Measurements from ENCODE around the gene DGKI. TPM values are rescaled to one million over a fixed set of nuclear protein-coding genes. Genes with fewer than 3 reads are reported as not detected.

Gene DGKI
- total and polyA plus RNA-seq, 8 donors, result under 0.01 to 5.1 (median 0.20) TPM; not detected in 3

DNA sequence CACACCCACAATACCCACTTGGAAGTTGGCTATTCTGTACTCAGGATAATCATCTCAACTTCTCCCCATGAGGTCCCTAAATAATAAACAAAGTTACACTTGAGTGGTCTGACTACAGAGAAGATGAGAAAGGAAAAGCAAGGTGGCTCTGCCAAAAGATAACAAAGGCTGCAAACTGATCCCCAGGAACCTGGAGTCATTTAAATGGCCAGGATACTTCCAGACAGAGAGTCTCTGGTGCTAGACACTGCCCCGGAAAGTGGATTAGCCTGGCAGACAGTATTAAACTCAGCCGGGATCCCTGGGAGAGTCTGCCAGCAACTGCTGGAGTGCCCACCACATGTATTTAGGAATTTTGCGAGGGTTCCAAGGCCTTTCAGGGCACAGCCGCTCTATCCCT lies 93.7 kb downstream of the DGKI start:
- H3K4me3 ChIP-seq, result no peak overlapping the region
- H3K27ac ChIP-seq, result no peak overlapping the region
- no peak for DNase-seq
- H3K9me3 ChIP-seq, result no peaks in the 10 kb centered on the region
- intact Hi-C loops (cut with DNase I; ENCODE audit: low total_unique reads), result no loop called here
- TF ChIP-seq POLR2AphosphoS5 (IDR thresholded peaks at IDR 0.05), result no peak
- TF ChIP-seq EP300 (IDR thresholded peaks at IDR 0.05), result no peak
- TF ChIP-seq, protein P1, sequence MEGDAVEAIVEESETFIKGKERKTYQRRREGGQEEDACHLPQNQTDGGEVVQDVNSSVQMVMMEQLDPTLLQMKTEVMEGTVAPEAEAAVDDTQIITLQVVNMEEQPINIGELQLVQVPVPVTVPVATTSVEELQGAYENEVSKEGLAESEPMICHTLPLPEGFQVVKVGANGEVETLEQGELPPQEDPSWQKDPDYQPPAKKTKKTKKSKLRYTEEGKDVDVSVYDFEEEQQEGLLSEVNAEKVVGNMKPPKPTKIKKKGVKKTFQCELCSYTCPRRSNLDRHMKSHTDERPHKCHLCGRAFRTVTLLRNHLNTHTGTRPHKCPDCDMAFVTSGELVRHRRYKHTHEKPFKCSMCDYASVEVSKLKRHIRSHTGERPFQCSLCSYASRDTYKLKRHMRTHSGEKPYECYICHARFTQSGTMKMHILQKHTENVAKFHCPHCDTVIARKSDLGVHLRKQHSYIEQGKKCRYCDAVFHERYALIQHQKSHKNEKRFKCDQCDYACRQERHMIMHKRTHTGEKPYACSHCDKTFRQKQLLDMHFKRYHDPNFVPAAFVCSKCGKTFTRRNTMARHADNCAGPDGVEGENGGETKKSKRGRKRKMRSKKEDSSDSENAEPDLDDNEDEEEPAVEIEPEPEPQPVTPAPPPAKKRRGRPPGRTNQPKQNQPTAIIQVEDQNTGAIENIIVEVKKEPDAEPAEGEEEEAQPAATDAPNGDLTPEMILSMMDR (IDR thresholded peaks at IDR 0.05), result no peak
- no peak for TF ChIP-seq POLR2A (IDR thresholded peaks at IDR 0.05)
- no peaks in the 10 kb centered on the region for H3K36me3 ChIP-seq
- peaks cover 0 to 19% (median 6%) of the 10 kb centered on the region in 3 donors for H3K27me3 ChIP-seq
- WGBS, 5 donors, result 64 to 79% (median 67%) methylated on average over 4 of the region's 4 CpGs
- peaks cover 0 to 18% (median 0%) of the 10 kb centered on the region in 4 donors for H3K4me1 ChIP-seq

DNA sequence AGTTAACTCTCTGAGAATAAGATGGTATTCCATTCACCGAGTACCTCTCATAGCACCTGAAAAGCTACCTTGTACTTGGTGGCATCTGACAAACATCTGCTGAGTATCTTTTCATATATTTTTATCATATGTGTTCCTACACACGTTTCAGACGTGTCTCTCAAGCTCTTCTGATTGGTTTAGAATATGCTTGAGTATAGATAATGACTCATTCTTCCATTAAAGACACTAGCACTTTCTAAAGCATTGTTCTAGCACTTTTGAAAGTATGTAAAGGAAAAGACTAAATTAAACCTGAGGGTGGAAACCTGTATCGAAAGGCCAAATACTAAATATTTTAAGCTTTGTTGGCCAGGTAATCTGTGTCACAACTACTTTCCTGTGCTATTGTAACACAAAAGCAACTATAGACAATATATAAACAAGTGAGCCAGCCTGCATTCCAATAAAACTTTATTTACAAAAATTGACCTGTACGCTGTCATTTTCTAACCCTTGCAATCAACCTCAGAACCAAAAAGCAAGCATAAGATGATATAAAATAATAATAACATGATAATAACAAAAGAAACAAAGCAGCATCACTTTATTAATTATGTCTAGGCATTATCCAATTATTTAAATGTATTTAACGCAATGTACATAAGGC lies 95.3 kb downstream of the DGKI start:
- Histone ChIP-seq H3K36me3 (no peaks in the 10 kb centered on the region), H3K9me3 (no peaks in the 10 kb centered on the region), H3K27ac (no peak overlapping the region), H3K4me3 (no peak overlapping the region), H3K4me1 (peaks cover 0 to 18% (median 0%) of the 10 kb centered on the region in 4 donors), H3K27me3 (peaks cover 0 to 19% (median 6%) of the 10 kb centered on the region in 3 donors)
- intact Hi-C loops (cut with DNase I; ENCODE audit: low total_unique reads), result no loop called here
- TF ChIP-seq, protein P1 (IDR thresholded peaks at IDR 0.05), result no peak
- no peak for TF ChIP-seq EP300 (IDR thresholded peaks at IDR 0.05)
- TF ChIP-seq POLR2AphosphoS5 (IDR thresholded peaks at IDR 0.05), result no peak
- TF ChIP-seq POLR2A (IDR thresholded peaks at IDR 0.05), result no peak
- no peak for DNase-seq
- WGBS, 5 donors, result 75 to 86% (median 78%) methylated on average over 6 of the region's 6 CpGs

DNA sequence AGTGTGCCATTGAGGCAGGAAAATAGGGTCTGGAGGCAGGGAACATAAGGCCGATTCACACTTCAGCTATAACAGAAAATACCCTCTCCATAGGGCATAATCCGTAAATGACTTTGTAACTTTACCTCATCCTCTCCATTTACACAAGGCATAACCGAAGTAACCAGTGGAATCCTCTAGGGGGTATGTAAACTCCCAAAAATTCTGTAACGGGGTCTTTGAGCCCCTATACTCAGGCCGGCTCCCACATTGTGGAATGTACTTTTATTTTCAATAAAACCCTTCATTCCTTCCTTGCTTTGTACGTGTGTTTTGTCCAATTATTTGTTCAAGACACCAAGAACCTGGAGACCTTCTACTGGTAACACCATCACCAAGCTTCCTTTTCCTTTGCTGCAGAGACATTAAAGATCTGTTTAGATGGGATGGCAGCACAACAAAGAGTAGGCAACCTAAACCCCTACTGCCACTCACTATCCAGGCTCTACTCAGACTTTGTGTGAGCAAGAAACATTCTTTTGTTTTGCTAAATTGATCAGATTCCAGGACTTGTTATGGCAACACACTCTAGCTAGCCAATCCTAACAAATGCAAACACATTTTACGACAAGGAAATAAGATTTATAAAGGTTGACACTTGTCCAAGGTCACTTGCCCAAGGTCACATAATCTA lies 99.3 kb downstream of the DGKI start:
- Histone ChIP-seq H3K9me3 (no peaks in the 10 kb centered on the region), H3K4me3 (no peak overlapping the region), H3K4me1 (no peaks in the 10 kb centered on the region), H3K27ac (no peak overlapping the region), H3K36me3 (no peaks in the 10 kb centered on the region), H3K27me3 (peaks cover 0 to 3% (median 0%) of the 10 kb centered on the region in 3 donors)
- DNase-seq, result no peak
- intact Hi-C loops (cut with DNase I; ENCODE audit: low total_unique reads), result no loop called here
- 63 to 72% (median 68%) methylated on average over 7 of the region's 7 CpGs for WGBS, 5 donors
- TF ChIP-seq, protein P1 (IDR thresholded peaks at IDR 0.05), result no peak
- TF ChIP-seq POLR2A (IDR thresholded peaks at IDR 0.05) (no peak), EP300 (IDR thresholded peaks at IDR 0.05) (no peak)

DNA sequence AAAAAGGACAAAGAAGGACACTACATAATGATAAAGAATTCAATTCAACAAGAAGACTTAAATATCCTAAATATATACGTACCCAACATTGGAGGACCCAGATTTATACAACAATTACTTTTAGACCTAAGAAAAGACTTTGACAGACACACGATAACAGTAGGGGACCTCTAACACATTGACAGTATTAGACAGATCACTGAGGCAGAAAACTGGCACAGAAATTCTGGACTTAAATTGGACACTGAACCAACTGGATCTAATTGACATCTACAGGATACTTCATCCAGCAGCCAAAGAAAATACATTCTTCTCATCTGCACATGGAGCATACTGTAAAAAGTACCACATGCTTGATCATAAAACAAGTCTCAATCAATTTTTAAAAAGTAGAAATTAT lies 103.8 kb downstream of the DGKI start:
- 87 to 99% (median 96%) methylated on average over 2 of the region's 2 CpGs for WGBS, 5 donors
- Histone ChIP-seq H3K36me3 (no peaks in the 10 kb centered on the region), H3K27ac (no peak overlapping the region), H3K27me3 (no peaks in the 10 kb centered on the region), H3K4me3 (no peak overlapping the region), H3K9me3 (no peaks in the 10 kb centered on the region), H3K4me1 (no peaks in the 10 kb centered on the region)
- no peak for TF ChIP-seq POLR2AphosphoS5 (IDR thresholded peaks at IDR 0.05)
- TF ChIP-seq, protein P1 (IDR thresholded peaks at IDR 0.05), result no peak
- TF ChIP-seq EP300 (IDR thresholded peaks at IDR 0.05), result no peak
- TF ChIP-seq POLR2A (IDR thresholded peaks at IDR 0.05), result no peak
- no peak for DNase-seq
- intact Hi-C loops (cut with DNase I; ENCODE audit: low total_unique reads), result no loop called here

Measured in stomach (tissue), 9 donors.